ENCODE measurements around the gene ZNF282.
"Not testable (repeated sequence)": the region's sequence is repeated elsewhere in the genome, so short reads cannot be mapped to it uniquely, and the experiment has no call there.

Gene ZNF282

GRCh38 chr7:149256568-149256967, 61.2 kb downstream of the ZNF282 start:
- no peak for DNase-seq (ENCODE audit: low spot score)

GRCh38 chr7:149257146-149257545, 61.8 kb downstream of the ZNF282 start:
- no peak for DNase-seq (ENCODE audit: low spot score)

GRCh38 chr7:149261316-149261828, 66.0 kb downstream of the ZNF282 start:
- peak; percentile 45 for DNase-seq (ENCODE audit: low spot score)

GRCh38 chr7:149261829-149262617, 66.7 kb downstream of the ZNF282 start, which contains the start of gene ZNF783:
TSS of gene ZNF783 (plus strand) at chr7:149262196. CDS start at chr7:149262334, 138 bp downstream.
- peak; percentile 81 for DNase-seq (ENCODE audit: low spot score)

GRCh38 chr7:149266451-149266850, 71.1 kb downstream of the ZNF282 start:
- DNase-seq (ENCODE audit: low spot score): no peak

GRCh38 chr7:149267733-149268132, 72.4 kb downstream of the ZNF282 start:
- no peak for DNase-seq (ENCODE audit: low spot score)

- not testable (repeated sequence) for DNase-seq (ENCODE audit: low spot score)
Observed at GRCh38 chr7:149274424-149274823, 79.1 kb downstream of the ZNF282 start.

All from pons (tissue), 1 donor.